ENCODE results near the gene SOD3.

GRCh38 chr4:24798036-24798610 is 2.8 kb downstream of the SOD3 start:
- no peak for TF ChIP-seq POLR2A (IDR thresholded peaks at IDR 0.05)
- TF ChIP-seq POLR2AphosphoS5 (IDR thresholded peaks at IDR 0.05) = no peak
- TF ChIP-seq CTCF (IDR thresholded peaks at IDR 0.05) = no peak

Measured in suprapubic skin (tissue), 4 donors.